ENCODE measurements around the gene NUCKS1.

The NUCKS1 gene

DNA sequence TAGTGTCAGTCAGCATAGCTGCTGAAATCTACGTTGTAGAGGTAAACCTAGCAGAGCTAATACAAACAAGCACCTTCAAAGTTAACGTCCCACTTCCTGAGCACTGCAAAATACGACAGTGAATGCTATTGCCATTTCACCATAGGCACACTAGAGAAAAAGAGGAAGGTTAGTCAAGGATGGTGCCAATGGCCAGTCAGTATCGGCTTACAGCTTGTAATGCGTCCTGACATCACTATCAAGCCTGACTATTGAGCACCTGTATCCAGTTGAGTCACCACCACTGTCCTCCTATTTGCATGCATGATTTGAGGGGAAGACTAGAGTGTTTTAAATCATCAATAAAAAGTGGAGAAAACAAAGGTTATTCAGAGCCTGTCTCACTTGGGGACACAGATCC is 34.4 kb downstream of the NUCKS1 start:
- Histone ChIP-seq H3K27ac (ENCODE audit: low read depth, low read length) (no peak overlapping the region), H3F3A (ENCODE audit: insufficient read depth) (peaks cover 58% of the 10 kb centered on the region), H3K9me3 (ENCODE audit: insufficient read depth, low read length) (no peaks in the 10 kb centered on the region), H3K4me2 (ENCODE audit: low read depth, low read length, poor library complexity, severe bottlenecking) (no peak overlapping the region), H4K20me1 (ENCODE audit: low read depth, low read length) (no peaks in the 10 kb centered on the region), H3K27me3 (ENCODE audit: low read length) (no peaks in the 10 kb centered on the region), H3K79me2 (ENCODE audit: insufficient read depth, low read length) (no peaks in the 10 kb centered on the region), H3K36me3 (ENCODE audit: low read length) (peaks cover 49% of the 10 kb centered on the region), H3K4me3 (ENCODE audit: insufficient read depth, low read length, poor library complexity, severe bottlenecking) (no peak overlapping the region), H2AFZ (ENCODE audit: low read depth, low read length, severe bottlenecking) (no peak overlapping the region), H3K9me2 (replicated peaks; ENCODE audit: insufficient read depth, low read length) (no peaks in the 10 kb centered on the region), H3K9ac (ENCODE audit: low read length) (no peak overlapping the region)
- TF ChIP-seq, protein P1, sequence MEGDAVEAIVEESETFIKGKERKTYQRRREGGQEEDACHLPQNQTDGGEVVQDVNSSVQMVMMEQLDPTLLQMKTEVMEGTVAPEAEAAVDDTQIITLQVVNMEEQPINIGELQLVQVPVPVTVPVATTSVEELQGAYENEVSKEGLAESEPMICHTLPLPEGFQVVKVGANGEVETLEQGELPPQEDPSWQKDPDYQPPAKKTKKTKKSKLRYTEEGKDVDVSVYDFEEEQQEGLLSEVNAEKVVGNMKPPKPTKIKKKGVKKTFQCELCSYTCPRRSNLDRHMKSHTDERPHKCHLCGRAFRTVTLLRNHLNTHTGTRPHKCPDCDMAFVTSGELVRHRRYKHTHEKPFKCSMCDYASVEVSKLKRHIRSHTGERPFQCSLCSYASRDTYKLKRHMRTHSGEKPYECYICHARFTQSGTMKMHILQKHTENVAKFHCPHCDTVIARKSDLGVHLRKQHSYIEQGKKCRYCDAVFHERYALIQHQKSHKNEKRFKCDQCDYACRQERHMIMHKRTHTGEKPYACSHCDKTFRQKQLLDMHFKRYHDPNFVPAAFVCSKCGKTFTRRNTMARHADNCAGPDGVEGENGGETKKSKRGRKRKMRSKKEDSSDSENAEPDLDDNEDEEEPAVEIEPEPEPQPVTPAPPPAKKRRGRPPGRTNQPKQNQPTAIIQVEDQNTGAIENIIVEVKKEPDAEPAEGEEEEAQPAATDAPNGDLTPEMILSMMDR (IDR thresholded peaks at IDR 0.05; ENCODE audit: insufficient read depth, low read length, poor library complexity, severe bottlenecking), result no peak
- no peak for TF ChIP-seq EZH2phosphoT487 (conservative IDR thresholded peaks at IDR 0.05; ENCODE audit: low read length)

GRCh38 chr1:205714906-205715246 is 35.1 kb downstream of the NUCKS1 start:
- Histone ChIP-seq H3K36me3 (ENCODE audit: low read length) (peaks cover 49% of the 10 kb centered on the region), H3K27me3 (ENCODE audit: low read length) (no peaks in the 10 kb centered on the region), H3K4me2 (ENCODE audit: low read depth, low read length, poor library complexity, severe bottlenecking) (no peak overlapping the region), H3K79me2 (ENCODE audit: insufficient read depth, low read length) (no peaks in the 10 kb centered on the region), H3K9ac (ENCODE audit: low read length) (no peak overlapping the region), H3F3A (ENCODE audit: insufficient read depth) (peaks cover 55% of the 10 kb centered on the region), H3K9me3 (ENCODE audit: insufficient read depth, low read length) (no peaks in the 10 kb centered on the region), H3K4me3 (ENCODE audit: insufficient read depth, low read length, poor library complexity, severe bottlenecking) (no peak overlapping the region), H4K20me1 (ENCODE audit: low read depth, low read length) (no peaks in the 10 kb centered on the region), H2AFZ (ENCODE audit: low read depth, low read length, severe bottlenecking) (no peak overlapping the region), H3K9me2 (replicated peaks; ENCODE audit: insufficient read depth, low read length) (no peaks in the 10 kb centered on the region), H3K27ac (ENCODE audit: low read depth, low read length) (no peak overlapping the region)
- TF ChIP-seq, protein P1 (IDR thresholded peaks at IDR 0.05; ENCODE audit: insufficient read depth, low read length, poor library complexity, severe bottlenecking), result no peak
- no peak for TF ChIP-seq EZH2phosphoT487 (conservative IDR thresholded peaks at IDR 0.05; ENCODE audit: low read length)

DNA sequence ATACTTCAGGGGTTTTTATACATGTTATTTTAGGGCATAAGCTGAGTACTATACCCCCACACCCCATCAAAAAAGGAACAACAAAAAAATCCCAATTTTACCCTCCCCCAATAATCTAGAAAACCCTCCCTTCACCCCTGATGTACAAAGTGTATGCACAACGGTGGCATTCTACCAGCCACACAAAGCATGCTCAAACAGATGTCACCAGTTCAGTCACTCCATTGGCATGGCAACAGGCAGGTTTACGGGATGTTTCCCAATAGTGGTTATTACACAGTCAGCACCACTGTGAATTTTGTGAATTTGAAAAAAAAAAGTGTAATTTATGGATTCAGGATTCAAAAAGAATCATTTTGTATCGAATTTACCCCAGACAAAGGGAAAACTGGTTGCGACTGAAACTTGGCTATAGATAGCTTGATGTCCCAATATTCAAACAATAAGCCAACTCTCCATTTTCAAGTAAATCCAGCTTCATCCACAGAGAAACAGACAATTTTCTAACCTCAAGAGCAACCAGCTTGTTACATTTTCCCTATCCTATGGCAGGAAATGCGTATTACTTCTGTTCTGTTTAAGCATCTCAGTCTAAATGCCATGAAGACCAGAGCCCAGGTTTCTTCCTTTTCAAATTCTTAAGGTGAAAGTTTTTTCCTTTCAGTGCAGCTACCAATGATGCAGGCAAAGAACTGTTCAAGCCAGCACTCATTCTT is 35.6 kb downstream of the NUCKS1 start:
- peaks cover 55% of the 10 kb centered on the region for H3F3A ChIP-seq (ENCODE audit: insufficient read depth)

More for the DNA sequence above, 35.6 kb downstream of the NUCKS1 start:
- Histone ChIP-seq H3K79me2 (ENCODE audit: insufficient read depth, low read length) (no peaks in the 10 kb centered on the region), H3K9me2 (replicated peaks; ENCODE audit: insufficient read depth, low read length) (no peaks in the 10 kb centered on the region), H3K27ac (ENCODE audit: low read depth, low read length) (no peak overlapping the region), H3K4me3 (ENCODE audit: insufficient read depth, low read length, poor library complexity, severe bottlenecking) (no peak overlapping the region), H3K4me2 (ENCODE audit: low read depth, low read length, poor library complexity, severe bottlenecking) (no peak overlapping the region), H3K9ac (ENCODE audit: low read length) (no peak overlapping the region), H3K36me3 (ENCODE audit: low read length) (peaks cover 46% of the 10 kb centered on the region), H3K27me3 (ENCODE audit: low read length) (no peaks in the 10 kb centered on the region), H3K9me3 (ENCODE audit: insufficient read depth, low read length) (no peaks in the 10 kb centered on the region), H2AFZ (ENCODE audit: low read depth, low read length, severe bottlenecking) (no peak overlapping the region), H4K20me1 (ENCODE audit: low read depth, low read length) (no peaks in the 10 kb centered on the region)
- TF ChIP-seq EZH2phosphoT487 (conservative IDR thresholded peaks at IDR 0.05; ENCODE audit: low read length), result no peak
- TF ChIP-seq, protein P1 (IDR thresholded peaks at IDR 0.05; ENCODE audit: insufficient read depth, low read length, poor library complexity, severe bottlenecking), result no peak
